Measurements from ENCODE around the gene C13orf42. TPM values are rescaled to one million over a fixed set of nuclear protein-coding genes. Genes with fewer than 3 reads are reported as not detected.

C13orf42 gene
- total RNA-seq, 1 experiment from 2014 or later, result 8.2 TPM

- H3K9me3 Mint-ChIP-seq, result peaks cover 57% of the 10 kb centered on the region
- no peaks in the 10 kb centered on the region; the same call in 1 of the 2 replicates for H3K4me1 Mint-ChIP-seq
- ATAC-seq (peak; percentile 26; the same call in 1 of the 2 replicates), DNase-seq (ENCODE audit: low spot score) (no peak)
- ChIA-PET CTCF (interaction anchor here (1.5 to 4.0 kb wide), 2 partner anchors 10 to 14 kb away, joined by 4 to 27 read pairs; no protein-coding TSS in a partner anchor), POLR2A (interaction anchor here (2.0 kb wide), 1 partner anchor 44 kb away, joined by 4 read pairs; no protein-coding TSS in a partner anchor)
- H3K36me3 Mint-ChIP-seq, result peaks cover 54% of the 10 kb centered on the region
- no peaks in the 10 kb centered on the region; the same call in none of the 2 replicates for H3K27me3 Mint-ChIP-seq (ENCODE audit: low read depth)
- TF ChIP-seq ZMAT4 (CRISPR knock-in tag; IDR thresholded peaks at IDR 0.05) (no peak), CREB1 (CRISPR knock-in tag; IDR thresholded peaks at IDR 0.05) (no peak), NFE2L1 (CRISPR knock-in tag; IDR thresholded peaks at IDR 0.05) (no peak), NFYB (CRISPR knock-in tag; conservative IDR thresholded peaks at IDR 0.05; ENCODE audit: low read depth) (no peak), E2F4 (CRISPR knock-in tag; IDR thresholded peaks at IDR 0.05; ENCODE audit: borderline replicate concordance, low read depth) (no peak)
- H3K4me3 Mint-ChIP-seq, result no peak overlapping the region
- no peak overlapping the region for H3K27ac Mint-ChIP-seq
Measured at GRCh38 chr13:51134763-51135365, 23.8 kb upstream of the C13orf42 start.

GRCh38 chr13:51130348-51130747 lies 19.3 kb upstream of the C13orf42 start:
- Mint-ChIP-seq H3K36me3 (peaks cover 65% of the 10 kb centered on the region), H3K9me3 (peaks cover 63% of the 10 kb centered on the region), H3K27ac (no peak overlapping the region), H3K27me3 (ENCODE audit: low read depth) (peaks cover 2% of the 10 kb centered on the region), H3K4me3 (no peak overlapping the region), H3K4me1 (peaks cover 13% of the 10 kb centered on the region)
- ATAC-seq (no peak), DNase-seq (ENCODE audit: low spot score) (no peak)
- POLR2A ChIA-PET, result no interaction called here
- no peak for TF ChIP-seq ZBTB21 (CRISPR knock-in tag; IDR thresholded peaks at IDR 0.05; ENCODE audit: borderline replicate concordance)
- TF ChIP-seq ZNF219 (CRISPR knock-in tag; IDR thresholded peaks at IDR 0.05; ENCODE audit: borderline replicate concordance), result no peak
- TF ChIP-seq STAT6 (CRISPR knock-in tag; conservative IDR thresholded peaks at IDR 0.05; ENCODE audit: low read depth), result no peak
- no peak for TF ChIP-seq SMAD3 (CRISPR knock-in tag; IDR thresholded peaks at IDR 0.05; ENCODE audit: borderline replicate concordance)
- no peak for TF ChIP-seq ETV6 (CRISPR knock-in tag; IDR thresholded peaks at IDR 0.05)
- no peak for TF ChIP-seq MLX (CRISPR knock-in tag; IDR thresholded peaks at IDR 0.05)
- TF ChIP-seq ZSCAN18 (CRISPR knock-in tag; IDR thresholded peaks at IDR 0.05), result no peak
- TF ChIP-seq ZNF232 (CRISPR knock-in tag; IDR thresholded peaks at IDR 0.05), result no peak
- no peak for TF ChIP-seq TCF7 (CRISPR knock-in tag; IDR thresholded peaks at IDR 0.05; ENCODE audit: low read depth)
- no peak for TF ChIP-seq CBFB (CRISPR knock-in tag; IDR thresholded peaks at IDR 0.05; ENCODE audit: low read depth)
- CTCF ChIA-PET, result interaction anchor here (1.5 kb wide), 1 partner anchor 10 kb away, joined by 3 read pairs; no protein-coding TSS in a partner anchor

All from WTC11 (cell line).